Osteoblast (primary cell): ENCODE results near the gene TIMM8B. TPM values are rescaled to one million over a fixed set of nuclear protein-coding genes. Genes with fewer than 3 reads are reported as not detected.
A peak's percentile ranks its signal among the peaks of the same experiment; 100 is the strongest.

Experiments
- DNase-seq: peaks from one replicate; pipeline ENCODE4 v3.0.0; 2011; ENCODE audit warnings: low spot score, mixed read lengths; ENCODE audit not compliant: insufficient read length; ENCODE audit errors: missing footprints
- H2AFZ ChIP-seq: 2 replicates; pipeline ENCODE4 v1.6.0; 2011; ENCODE audit warnings: mild to moderate bottlenecking, low read length
- H3K27ac ChIP-seq: 2 replicates; pipeline ENCODE4 v1.5.1; 2011; ENCODE audit warnings: mild to moderate bottlenecking, low read depth, low read length, moderate library complexity
- H3K27me3 ChIP-seq: 2 replicates; pipeline ENCODE4 v1.6.0; 2012; ENCODE audit warnings: mild to moderate bottlenecking, control low read depth, inconsistent platforms, low read length, moderate library complexity; ENCODE audit not compliant: insufficient read depth
- H3K36me3 ChIP-seq: 2 replicates; pipeline ENCODE4 v1.5.1; 2011; ENCODE audit warnings: mild to moderate bottlenecking, low read length, control low read depth, moderate library complexity; ENCODE audit not compliant: insufficient read depth
- H3K4me1 ChIP-seq: 2 replicates; pipeline ENCODE4 v1.5.1; 2011; ENCODE audit warnings: mild to moderate bottlenecking, low read length, control low read depth, moderate library complexity; ENCODE audit not compliant: insufficient read depth
- H3K4me2 ChIP-seq: 2 replicates; pipeline ENCODE4 v1.6.0; 2011; ENCODE audit warnings: mild to moderate bottlenecking, low read length; ENCODE audit not compliant: insufficient read depth
- H3K4me3 ChIP-seq: fragments of 200-600 bp; sonication (generic); 3 replicates; pipeline ENCODE4 v1.5.1; 2012; ENCODE audit warnings: mild to moderate bottlenecking, low read length, inconsistent platforms; ENCODE audit not compliant: insufficient read depth
- H3K79me2 ChIP-seq: 2 replicates; pipeline ENCODE4 v1.6.0; 2012; ENCODE audit warnings: mild to moderate bottlenecking, low read length, control low read depth, inconsistent platforms; ENCODE audit not compliant: insufficient read depth
- H3K9me3 ChIP-seq: 2 replicates; pipeline ENCODE4 v1.5.1; 2011; ENCODE audit warnings: low read depth, low read length, control low read depth
- H4K20me1 ChIP-seq: 2 replicates; pipeline ENCODE4 v1.6.0; 2012; ENCODE audit warnings: mild to moderate bottlenecking, low read length, control low read depth; ENCODE audit not compliant: insufficient read depth
- total RNA-seq: library from RNA; depleted of rRNA; stranded (reverse); fragments of >200 nt; gene quantifications from 2 replicates; pipeline ENCODE4 v1.2.3, GENCODE V29; 2012
- TF ChIP-seq, protein P1 (sequence below): IDR thresholded peaks from 2 replicates; pipeline ENCODE4 v1.5.1; 2011; ENCODE audit warnings: mild to moderate bottlenecking, low read depth, low read length, moderate library complexity; ENCODE audit errors: extremely low read depth

TIMM8B gene
- total RNA-seq, 1 donor, result 39.8 TPM

DNA sequence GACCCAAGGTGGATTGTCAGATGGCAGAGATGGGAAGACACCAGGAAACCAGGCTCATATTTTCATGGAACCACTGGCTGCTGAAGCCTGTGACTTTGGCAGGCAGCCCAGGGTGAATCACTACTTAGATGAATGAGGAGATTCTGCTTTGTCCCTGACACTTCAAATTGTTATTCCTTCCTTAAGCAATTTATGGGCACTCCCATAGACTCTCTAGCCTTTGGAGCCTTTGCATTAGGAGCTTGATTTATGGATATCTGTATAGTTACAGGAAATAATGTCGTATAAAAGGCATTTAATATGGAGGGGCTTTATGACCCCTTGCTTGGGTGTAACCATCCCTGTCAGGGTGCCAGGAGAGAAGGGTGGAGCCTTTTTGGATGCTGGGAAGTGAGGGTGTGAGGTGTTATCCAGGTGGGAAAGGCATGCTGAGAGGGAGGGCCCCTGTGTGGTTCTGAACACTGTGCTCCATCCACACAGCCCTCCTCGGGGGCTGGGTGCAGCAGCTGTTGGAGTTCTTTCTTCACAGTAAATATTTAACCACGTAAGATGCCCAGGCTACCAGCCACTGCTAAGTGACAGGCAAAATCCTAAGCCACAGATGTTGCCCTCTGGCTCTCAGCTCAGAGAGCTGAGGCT is 42.0 kb upstream of the TIMM8B start:
- H3K4me2 ChIP-seq, result no peak overlapping the region
- TF ChIP-seq, protein P1, sequence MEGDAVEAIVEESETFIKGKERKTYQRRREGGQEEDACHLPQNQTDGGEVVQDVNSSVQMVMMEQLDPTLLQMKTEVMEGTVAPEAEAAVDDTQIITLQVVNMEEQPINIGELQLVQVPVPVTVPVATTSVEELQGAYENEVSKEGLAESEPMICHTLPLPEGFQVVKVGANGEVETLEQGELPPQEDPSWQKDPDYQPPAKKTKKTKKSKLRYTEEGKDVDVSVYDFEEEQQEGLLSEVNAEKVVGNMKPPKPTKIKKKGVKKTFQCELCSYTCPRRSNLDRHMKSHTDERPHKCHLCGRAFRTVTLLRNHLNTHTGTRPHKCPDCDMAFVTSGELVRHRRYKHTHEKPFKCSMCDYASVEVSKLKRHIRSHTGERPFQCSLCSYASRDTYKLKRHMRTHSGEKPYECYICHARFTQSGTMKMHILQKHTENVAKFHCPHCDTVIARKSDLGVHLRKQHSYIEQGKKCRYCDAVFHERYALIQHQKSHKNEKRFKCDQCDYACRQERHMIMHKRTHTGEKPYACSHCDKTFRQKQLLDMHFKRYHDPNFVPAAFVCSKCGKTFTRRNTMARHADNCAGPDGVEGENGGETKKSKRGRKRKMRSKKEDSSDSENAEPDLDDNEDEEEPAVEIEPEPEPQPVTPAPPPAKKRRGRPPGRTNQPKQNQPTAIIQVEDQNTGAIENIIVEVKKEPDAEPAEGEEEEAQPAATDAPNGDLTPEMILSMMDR, result no peak
- peak; percentile 69 for DNase-seq
- no peak overlapping the region for H2AFZ ChIP-seq
- no peak overlapping the region for H3K27ac ChIP-seq
- H3K4me3 ChIP-seq, result no peak overlapping the region
- no peaks in the 10 kb centered on the region for H3K79me2 ChIP-seq
- no peaks in the 10 kb centered on the region for H3K27me3 ChIP-seq
- H4K20me1 ChIP-seq, result no peaks in the 10 kb centered on the region
- H3K36me3 ChIP-seq, result no peaks in the 10 kb centered on the region
- peaks cover 9% of the 10 kb centered on the region for H3K4me1 ChIP-seq
- H3K9me3 ChIP-seq, result no peaks in the 10 kb centered on the region

DNA sequence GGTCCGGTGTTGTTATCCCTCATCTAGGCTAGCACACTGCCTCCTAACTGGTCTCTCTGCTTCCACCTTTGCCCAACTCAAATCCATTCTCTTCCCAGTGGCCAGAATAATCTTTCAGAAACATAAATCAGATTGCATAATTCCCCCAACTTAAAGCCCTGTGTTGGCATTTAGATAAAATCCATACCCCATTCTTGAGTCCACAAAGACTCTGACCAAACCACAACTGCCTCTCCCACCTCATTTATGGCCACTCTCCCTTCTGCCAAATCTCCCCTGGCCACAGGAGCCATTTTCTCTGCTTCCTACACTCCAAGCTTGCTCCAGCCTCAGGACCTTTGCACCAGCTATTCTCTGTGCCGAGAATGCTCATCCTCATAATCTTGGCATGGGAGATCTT is 40.5 kb upstream of the TIMM8B start:
- Histone ChIP-seq H3K4me1 (peaks cover 9% of the 10 kb centered on the region), H3K4me2 (no peak overlapping the region), H3K27me3 (no peaks in the 10 kb centered on the region), H3K79me2 (no peaks in the 10 kb centered on the region), H3K27ac (no peak overlapping the region), H3K36me3 (no peaks in the 10 kb centered on the region), H2AFZ (no peak overlapping the region), H3K9me3 (no peaks in the 10 kb centered on the region), H4K20me1 (no peaks in the 10 kb centered on the region), H3K4me3 (no peak overlapping the region)
- TF ChIP-seq, protein P1, result no peak
- DNase-seq, result no peak

DNA sequence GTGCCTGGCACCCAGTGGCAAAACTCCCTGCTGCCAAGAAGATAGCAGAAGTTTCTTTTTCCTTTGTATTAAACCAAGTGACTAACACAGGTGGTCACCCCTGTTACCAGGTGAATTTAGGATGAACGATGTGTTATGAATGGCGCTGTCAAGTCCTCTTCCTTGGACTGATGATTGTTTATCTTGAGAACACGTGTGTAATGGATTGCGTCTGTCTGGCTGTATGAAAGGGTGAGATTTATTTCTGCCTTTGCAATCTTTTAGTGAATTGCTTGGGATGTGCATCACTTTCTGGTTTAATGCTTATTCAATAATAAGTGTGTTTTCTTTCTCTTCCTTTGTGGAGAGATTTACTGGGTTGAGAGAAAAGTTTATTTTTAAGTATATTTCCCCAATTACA is 36.6 kb upstream of the TIMM8B start:
- Histone ChIP-seq H3K4me1 (peaks cover 9% of the 10 kb centered on the region), H3K36me3 (no peaks in the 10 kb centered on the region), H3K4me3 (no peak overlapping the region), H3K27me3 (no peaks in the 10 kb centered on the region), H3K27ac (no peak overlapping the region), H3K9me3 (no peaks in the 10 kb centered on the region), H2AFZ (no peak overlapping the region), H4K20me1 (no peaks in the 10 kb centered on the region), H3K79me2 (no peaks in the 10 kb centered on the region), H3K4me2 (no peak overlapping the region)
- TF ChIP-seq, protein P1, result no peak
- no peak for DNase-seq

- no peak for DNase-seq
- no peaks in the 10 kb centered on the region for H3K27me3 ChIP-seq
- no peaks in the 10 kb centered on the region for H3K9me3 ChIP-seq
- H3K4me3 ChIP-seq, result no peak overlapping the region
- H3K36me3 ChIP-seq, result no peaks in the 10 kb centered on the region
- H3K79me2 ChIP-seq, result no peaks in the 10 kb centered on the region
- no peaks in the 10 kb centered on the region for H4K20me1 ChIP-seq
- H3K4me1 ChIP-seq, result peaks cover 9% of the 10 kb centered on the region
- no peak overlapping the region for H3K4me2 ChIP-seq
- TF ChIP-seq, protein P1, result no peak
- H2AFZ ChIP-seq, result no peak overlapping the region
- no peak overlapping the region for H3K27ac ChIP-seq
Measured at GRCh38 chr11:112121981-112122615, 35.5 kb upstream of the TIMM8B start.
